ENCODE data around the gene TMEM238L.
"Not testable (repeated sequence)": the region's sequence is repeated elsewhere in the genome, so short reads cannot be mapped to it uniquely, and the experiment has no call there.

TMEM238L gene, protein sequence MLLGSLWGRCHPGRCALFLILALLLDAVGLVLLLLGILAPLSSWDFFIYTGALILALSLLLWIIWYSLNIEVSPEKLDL

DNA sequence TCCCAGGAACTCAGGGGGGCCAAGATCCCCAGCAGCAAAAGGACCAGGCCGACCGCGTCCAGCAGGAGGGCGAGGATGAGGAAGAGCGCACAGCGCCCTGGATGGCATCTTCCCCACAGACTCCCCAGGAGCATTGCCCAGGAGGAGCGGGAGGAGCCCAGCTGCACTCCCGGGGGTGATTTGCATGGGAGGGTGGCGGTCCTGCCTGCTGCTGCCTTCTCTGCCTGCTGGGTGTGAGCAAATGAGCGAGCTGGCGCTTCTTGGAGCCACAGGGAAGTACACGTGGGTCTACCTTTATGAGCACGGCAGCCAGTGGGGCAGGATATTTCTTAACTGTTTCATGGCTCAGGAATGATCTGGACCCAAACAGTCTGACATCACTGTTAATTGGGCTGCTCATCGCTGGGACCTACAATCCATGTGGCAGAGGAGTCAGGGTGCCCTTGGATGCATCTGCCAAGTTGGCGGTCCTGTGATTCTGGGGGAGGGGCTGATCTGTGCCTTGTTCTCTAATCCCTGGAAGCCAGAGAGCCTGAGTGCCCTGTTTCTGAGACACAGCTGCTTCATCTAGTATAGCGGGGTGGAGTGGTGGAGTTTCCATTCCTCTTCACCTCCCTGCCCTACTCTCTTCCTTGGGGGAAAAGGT lies at the start of gene TMEM238L:
TMEM238L (minus strand) TSS at position 270 of the 646 bp plus-strand sequence; CDS start at position 134, 136 bp downstream.
- no peak for DNase-seq (ENCODE audit: extremely low read depth, low read depth)
- TF ChIP-seq, protein P1, sequence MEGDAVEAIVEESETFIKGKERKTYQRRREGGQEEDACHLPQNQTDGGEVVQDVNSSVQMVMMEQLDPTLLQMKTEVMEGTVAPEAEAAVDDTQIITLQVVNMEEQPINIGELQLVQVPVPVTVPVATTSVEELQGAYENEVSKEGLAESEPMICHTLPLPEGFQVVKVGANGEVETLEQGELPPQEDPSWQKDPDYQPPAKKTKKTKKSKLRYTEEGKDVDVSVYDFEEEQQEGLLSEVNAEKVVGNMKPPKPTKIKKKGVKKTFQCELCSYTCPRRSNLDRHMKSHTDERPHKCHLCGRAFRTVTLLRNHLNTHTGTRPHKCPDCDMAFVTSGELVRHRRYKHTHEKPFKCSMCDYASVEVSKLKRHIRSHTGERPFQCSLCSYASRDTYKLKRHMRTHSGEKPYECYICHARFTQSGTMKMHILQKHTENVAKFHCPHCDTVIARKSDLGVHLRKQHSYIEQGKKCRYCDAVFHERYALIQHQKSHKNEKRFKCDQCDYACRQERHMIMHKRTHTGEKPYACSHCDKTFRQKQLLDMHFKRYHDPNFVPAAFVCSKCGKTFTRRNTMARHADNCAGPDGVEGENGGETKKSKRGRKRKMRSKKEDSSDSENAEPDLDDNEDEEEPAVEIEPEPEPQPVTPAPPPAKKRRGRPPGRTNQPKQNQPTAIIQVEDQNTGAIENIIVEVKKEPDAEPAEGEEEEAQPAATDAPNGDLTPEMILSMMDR (IDR thresholded peaks at IDR 0.05; ENCODE audit: low read depth, low read length), result no peak

DNA sequence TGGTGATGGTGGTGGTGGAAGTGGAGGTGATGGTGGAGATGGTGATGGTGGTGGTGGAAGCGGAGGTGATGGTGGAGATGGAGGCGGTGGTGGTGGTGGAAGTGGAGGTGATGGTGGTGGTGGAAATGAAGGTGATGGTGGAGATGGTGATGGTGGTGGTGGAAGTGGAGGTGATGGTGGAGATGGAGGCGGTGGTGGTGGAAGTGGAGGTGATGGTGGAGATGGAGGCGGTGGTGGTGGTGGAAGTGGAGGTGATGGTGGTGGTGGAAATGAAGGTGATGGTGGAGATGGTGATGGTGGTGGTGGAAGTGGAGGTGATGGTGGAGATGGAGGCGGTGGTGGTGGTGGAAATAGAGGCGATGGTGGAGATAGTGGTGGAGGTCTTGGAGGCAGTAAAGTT lies 42.7 kb upstream of the TMEM238L start:
- not testable (repeated sequence) for DNase-seq (ENCODE audit: extremely low read depth, low read depth)

DNA sequence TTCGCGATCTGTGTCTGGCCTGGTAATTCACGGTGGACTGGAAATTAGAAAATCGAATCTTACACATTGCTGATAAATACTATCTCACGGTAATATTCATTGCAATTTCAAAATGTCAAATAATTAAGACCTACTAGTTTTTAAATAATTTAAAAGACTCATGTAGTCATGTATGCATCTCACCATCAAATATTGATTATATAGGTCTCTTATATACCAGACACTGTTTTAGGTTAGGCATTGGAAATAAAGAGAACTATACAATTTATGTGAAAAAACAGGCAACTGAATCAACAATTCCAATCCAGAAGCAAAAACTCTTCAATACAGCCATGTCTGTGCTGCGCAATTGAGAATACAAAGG lies 41.5 kb upstream of the TMEM238L start:
- TF ChIP-seq, protein P1 (IDR thresholded peaks at IDR 0.05; ENCODE audit: low read depth, low read length), result no peak
- DNase-seq (ENCODE audit: extremely low read depth, low read depth), result no peak

DNA sequence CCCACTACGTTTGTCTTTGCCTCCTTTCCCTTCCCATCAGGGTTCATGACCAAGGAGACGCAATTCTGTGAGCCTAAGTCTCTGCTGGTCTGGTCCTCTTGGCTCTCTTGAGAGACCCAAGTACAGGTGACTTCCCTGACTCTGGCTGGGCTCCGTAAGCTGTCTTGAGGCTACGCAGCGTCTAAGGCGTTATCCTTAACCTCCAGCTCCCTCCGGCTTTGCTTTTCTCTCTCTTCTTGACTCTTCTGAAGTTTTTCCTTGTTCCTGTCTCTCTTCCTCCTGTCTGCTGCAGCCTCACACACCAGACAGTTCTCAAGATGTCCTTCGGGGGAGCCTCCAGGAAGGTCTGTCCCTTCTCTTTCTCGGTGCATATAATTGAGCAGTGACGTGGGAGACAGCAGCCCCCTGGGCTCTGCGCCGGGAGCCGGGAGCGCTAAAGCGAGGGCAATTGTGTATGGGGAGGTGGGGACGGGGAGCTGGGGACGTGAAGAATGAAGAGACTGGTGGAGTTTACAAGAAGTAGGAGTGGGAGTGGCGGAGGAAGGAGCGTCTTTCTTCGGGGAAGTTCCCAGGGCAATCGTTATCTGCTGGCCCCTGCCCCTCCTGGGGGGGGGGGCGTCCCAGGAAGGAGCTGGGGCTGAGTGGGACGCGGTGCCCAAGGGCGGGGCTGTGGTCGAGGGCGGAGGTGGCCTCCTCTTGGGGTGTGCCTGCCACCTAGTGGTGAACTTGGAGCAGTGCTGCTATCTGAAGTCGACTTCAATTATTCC lies 40.9 kb upstream of the TMEM238L start:
- TF ChIP-seq, protein P1 (IDR thresholded peaks at IDR 0.05; ENCODE audit: low read depth, low read length), result peak; percentile 93
- peak; percentile 12 for DNase-seq (ENCODE audit: extremely low read depth, low read depth)

DNA sequence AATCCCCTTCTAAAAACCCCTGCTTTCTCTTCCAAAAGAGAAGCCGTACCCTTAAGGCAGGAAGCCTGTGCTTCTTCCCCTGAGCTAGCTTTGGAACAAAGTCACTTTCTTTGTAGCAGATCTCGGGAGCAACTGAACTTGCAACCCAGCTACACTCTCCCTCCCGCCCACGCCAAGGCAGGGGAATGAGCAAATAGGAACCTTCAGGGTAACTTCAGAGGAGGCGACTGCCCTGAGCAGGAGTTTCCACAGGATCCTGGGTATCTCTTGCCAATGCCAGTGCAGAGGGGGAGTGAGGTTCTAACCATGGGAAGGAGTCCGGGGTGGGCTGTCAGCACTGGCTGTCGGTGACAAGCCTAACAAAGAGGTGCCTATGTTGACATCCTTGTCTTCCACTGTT lies 39.9 kb upstream of the TMEM238L start:
- DNase-seq (ENCODE audit: extremely low read depth, low read depth), result no peak
- TF ChIP-seq, protein P1 (IDR thresholded peaks at IDR 0.05; ENCODE audit: low read depth, low read length), result no peak

DNA sequence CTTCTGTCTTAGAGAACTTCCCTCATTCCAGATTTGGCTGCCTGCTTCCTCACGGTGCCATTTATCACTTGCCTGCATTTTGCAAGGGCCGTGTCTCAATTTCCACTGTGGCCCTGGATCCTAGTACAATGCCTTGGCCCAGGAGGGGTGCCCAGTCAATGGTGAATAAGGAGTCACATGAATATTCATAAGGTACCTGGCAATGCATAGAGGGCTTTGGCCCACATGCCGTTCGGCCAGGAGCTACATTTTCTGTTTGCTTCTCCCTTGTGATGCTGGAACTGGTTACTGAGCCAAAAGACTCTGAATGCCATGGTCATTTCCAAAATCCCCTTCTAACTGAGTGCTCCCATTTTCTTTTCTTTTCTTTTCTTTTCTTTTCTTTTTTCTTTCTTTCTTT lies 38.8 kb upstream of the TMEM238L start:
- TF ChIP-seq, protein P1 (IDR thresholded peaks at IDR 0.05; ENCODE audit: low read depth, low read length), result no peak
- no peak for DNase-seq (ENCODE audit: extremely low read depth, low read depth)

DNA sequence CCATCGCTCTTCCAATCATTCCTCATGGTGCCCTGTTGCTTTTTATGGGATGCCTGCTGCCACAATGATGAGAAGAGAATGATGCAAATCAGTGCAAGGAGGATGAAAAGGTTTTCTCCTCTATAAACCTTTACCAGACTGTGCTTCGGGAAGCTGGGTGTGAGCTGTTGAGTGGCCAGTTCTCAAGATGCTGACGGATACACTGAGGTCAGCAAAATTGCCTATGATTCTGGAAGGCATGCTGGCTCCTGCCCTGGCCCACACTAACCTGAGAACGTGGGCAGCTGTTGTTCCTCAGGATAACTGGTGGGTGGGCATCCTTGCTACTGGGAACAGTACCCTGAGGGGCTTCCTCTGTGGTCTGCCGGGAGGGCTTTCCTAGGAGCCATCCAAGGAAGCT lies 34.8 kb upstream of the TMEM238L start:
- TF ChIP-seq, protein P1 (IDR thresholded peaks at IDR 0.05; ENCODE audit: low read depth, low read length), result no peak
- DNase-seq (ENCODE audit: extremely low read depth, low read depth), result no peak

Measured in AG09319 (cell line).